ENCODE results near the gene C5AR1.
A peak's percentile ranks its signal among the peaks of the same experiment; 100 is the strongest.
"Not testable (repeated sequence)": the region's sequence is repeated elsewhere in the genome, so short reads cannot be mapped to it uniquely, and the experiment has no call there.

The C5AR1 gene

DNA sequence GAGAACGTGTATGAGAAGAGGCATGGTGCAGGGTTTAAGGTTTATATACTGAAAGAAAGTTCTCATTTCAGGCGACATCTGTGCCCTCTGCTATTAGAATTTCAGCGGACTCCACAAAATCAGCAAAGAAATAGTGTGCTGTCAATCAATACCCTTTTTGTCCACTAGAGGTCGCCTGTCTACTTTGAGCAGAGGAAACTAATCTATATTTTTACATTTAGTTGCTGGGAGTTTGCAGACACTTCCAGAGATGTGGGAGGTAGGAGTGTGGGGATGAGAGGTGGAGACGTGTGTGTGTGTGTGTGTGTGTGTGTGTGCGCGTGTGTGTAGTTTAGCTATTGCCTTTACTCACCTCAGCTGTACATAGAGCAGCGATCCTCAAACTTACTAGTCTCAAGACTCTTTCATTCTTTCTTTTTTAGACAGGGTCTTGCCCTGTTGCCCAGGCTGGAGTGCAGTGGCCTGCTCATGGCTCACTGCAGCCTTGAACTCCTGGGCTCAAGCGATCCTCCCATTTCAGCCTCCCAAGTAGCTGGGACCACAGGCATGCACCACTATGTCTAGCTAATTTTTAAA, 25.2 kb upstream of the C5AR1 start:
- no peak for DNase-seq (ENCODE audit: low read depth, low spot score)

GRCh38 chr19:47296036-47296435, 13.6 kb upstream of the C5AR1 start:
- peak; percentile 72 for DNase-seq (ENCODE audit: low read depth, low spot score)

DNA sequence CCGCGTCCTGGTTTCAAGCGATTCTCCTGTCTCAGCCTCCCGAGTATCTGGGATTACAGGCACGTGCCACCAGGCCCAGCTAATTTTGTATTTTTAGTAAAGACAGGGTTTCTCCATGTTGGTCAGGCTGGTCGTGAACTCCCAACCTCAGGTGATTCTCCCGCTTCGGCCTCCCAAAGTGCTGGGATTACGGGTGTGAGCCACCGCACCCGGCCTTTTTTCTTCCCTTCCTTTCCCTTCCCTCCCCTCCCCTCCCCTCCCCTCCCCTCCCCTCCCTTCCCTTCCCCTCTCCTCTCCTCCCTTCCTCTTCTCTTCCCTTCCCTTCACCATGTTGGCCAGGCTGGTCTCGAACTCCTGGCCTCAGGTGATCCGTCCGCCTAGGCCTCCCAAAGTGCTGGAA, 8.8 kb upstream of the C5AR1 start:
- not testable (repeated sequence) for DNase-seq (ENCODE audit: low read depth, low spot score)

DNA sequence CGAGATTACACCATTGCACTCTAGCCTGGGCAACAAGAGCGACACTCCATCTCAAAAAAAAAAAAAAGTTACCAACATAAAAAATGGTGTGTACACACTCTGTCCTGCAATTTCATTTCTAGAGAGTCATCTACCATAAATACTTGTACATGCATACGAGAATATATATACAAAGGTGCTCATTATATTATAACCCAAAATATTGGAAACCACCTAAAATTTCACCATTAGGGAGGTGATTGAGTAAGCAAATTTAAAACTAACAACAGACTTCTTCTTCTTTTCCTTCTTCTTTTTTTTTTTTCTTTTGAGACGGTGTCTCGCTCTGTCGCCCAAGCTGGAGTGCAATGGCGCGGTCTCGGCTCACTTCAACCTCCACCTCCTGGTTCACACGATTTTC, 7.4 kb upstream of the C5AR1 start:
- DNase-seq (ENCODE audit: low read depth, low spot score) = no peak

DNA sequence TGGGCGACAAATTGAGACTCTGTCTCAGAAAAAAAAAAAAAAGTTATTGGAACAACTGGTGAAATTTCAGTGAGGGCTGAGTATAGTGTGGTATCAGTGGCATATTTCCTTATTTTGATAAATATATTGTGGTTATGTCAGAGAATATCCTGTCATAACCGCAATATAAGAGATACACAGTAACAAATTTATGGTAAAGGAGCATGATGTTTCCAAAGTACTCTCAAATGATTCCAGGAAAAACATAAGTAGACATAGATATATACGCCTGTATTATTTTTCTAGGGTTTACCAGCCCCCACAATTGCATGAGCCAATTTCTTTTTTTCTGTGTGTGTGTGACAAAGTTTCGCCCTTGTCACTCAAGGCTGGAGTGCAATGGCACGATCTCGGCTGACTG, 5.7 kb upstream of the C5AR1 start:
- no peak for DNase-seq (ENCODE audit: low read depth, low spot score)

DNA sequence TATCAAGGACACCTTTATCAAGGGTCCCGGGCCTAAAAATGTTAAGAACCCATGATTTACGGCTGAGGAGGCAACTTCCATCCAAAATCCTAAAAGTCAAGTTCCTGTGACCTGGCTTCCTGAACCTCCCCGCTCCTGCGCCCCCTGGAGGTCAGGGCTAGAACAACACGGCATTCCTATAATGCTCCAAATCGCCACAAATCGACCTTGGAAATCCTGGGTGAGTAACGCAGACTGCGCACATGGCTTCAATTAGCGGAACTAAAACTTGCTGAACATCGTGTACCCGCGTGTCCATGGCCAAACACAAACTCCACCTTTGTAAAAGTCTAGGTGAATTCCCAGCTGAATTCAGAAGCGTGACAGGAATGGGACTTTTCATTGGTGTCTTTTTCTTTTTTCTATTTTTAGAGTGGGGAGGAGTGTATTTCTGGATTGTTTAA, 4.3 kb upstream of the C5AR1 start:
- DNase-seq (ENCODE audit: low read depth, low spot score) = peak; percentile 17

DNA sequence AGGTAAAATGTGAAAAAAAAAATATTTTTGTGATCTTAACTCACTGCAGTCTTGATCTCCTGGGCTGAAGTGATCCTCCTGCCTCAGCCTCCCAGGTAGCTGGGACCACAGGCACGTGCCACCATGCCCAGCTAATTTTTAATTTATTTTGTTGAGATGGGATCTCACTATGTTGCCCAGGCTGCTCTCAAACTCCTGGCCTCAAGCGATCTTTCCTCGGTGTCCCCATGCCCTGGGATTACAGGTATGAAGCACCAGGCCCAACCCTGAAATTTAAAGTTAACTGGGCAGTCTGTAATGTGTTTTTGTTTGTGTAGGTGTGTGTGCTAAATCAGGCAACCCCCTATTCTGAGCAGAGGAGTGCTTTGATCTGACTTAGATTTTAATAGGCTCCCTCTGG, 3.4 kb upstream of the C5AR1 start:
- no peak for DNase-seq (ENCODE audit: low read depth, low spot score)

DNA sequence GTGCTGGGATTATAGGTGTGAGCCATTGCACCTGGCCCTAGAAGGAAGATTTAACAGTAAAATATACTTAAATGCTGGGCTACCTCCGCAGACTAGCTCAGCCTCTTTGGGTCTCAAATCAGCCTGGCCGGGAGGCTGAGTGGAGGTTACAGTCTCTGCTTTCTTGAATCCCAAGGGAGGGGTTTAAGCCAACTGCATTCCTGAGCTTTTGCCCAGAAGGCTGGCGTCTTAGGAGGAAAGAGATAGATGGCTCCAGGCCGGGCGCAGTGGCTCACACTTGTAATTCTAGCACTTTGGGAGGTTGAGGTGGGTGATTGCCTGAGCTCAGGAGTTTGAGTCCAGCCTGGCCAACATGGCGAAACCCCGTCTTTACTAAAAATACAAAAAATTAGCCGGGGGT, 623 bp upstream of the C5AR1 start:
- DNase-seq (ENCODE audit: low read depth, low spot score) = no peak

- DNase-seq (ENCODE audit: low read depth, low spot score) = no peak
Observed at GRCh38 chr19:47310323-47310722, 662 bp downstream of the C5AR1 start.

DNA sequence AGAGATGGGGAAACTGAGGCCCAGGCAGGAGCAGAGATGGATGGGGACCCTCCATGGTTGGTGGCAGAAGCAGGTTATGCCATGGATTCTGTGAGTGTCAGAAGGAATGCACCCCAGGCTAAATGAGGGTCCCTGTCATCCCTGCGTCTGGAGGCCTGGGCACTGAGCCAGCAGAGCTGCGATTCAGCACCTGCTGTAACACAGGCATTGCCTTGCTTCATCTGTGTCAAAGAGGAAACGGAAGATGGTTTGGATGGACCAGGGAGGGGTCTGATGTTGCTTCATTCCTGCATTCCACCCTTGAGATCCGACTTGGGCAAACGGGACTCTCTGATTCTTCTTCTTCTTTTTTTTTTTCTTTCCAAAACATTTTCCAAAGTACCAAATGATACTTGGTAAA, 1.2 kb downstream of the C5AR1 start:
- no peak for DNase-seq (ENCODE audit: low read depth, low spot score)

DNA sequence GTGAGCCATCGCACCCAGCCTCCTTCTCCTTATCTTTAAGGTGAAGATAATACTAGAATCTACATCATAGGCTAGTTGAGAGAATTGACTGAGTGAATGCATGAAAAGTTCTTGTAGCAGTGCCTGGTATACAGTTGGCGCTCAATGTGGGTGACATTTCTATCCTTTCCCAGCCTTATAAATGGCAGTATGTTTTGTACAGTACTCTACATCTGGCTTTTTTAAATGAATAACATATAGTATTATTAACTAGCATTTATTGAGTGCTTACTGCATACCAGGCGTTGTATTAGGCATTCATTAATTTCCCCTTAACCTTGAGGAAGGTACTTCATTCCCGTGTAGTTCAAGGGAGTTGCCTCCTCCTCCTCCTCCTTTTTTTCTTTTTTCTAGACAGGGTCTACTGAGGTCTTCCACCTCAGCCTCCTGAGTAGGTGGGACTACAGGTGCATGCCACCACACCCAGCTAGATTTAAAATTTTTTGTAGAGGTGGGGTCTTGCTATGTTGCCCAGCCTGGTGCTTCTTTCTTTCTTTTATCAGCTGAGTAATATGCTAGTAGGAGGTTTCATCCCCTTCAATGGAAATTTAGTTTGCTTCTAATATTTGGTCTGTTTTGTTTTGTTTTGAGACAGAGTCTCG, 2.8 kb downstream of the C5AR1 start:
- no peak for DNase-seq (ENCODE audit: low read depth, low spot score)

DNA sequence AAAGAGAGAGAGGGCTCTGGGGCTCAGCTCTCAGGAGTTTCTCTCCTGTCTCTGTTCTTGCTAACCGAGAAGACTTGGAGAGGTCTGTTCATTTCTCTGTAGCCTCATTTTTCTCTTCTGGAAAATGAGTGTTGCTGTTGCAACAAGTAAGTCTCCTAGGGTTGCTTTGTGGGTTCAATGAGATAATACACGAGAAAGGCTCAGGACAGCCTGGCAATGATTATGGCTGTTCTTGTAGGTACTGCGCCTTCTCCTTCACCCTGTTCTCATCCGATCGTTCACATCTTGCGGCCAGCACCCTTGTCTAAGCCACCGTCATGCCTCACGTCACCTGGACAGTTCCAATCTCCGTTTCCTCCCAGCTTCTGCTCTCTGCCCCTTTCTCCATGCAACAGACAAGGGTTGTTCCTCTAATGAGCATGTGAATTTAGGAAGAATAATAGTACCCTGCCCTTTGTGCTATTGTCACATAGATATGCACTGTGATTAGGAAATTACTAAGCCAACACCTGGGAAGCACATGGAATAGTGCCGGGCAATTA, 4.2 kb downstream of the C5AR1 start:
- DNase-seq (ENCODE audit: low read depth, low spot score) = no peak

GRCh38 chr19:47315125-47315821, 5.6 kb downstream of the C5AR1 start:
- no peak for DNase-seq (ENCODE audit: low read depth, low spot score)

DNA sequence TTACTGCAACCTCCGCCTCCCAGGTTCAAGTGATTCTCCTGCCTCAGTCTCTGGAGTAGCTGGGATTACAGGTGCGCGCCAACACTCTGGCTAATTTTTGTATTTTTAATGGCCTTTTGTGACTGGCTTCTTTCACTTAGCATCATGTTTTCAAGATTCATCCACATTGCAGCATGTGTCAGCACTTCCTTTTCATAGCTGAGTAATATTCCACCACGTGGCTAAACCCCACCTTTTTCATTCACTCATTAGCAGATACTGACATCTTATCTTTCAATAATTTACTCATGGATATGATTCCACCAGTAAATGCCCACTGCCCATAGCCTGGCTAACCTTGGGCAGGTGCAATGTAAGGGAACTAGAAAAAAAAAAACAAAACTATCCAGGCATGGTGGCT, 6.9 kb downstream of the C5AR1 start:
- no peak for DNase-seq (ENCODE audit: low read depth, low spot score)

GRCh38 chr19:47319923-47320871, 10.5 kb downstream of the C5AR1 start:
- DNase-seq (ENCODE audit: low read depth, low spot score) = no peak

DNA sequence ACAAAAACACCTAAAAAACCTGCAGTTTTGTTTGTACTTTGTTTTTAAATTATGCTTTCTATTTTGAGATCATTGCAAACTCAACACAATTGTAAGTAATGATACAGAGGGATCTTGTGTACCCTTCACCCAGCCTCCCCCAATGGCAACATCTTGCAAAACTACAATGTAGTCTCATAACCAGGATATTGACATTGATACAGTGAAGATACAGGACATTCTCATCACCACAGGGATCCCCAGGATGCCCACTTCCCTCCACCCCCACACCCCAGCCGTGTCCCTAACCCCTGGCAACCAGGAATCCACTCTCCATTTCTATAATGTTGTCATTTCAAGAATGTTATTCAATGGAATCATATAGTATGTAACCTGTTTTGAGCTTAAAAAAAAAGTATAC, 12.0 kb downstream of the C5AR1 start:
- no peak for DNase-seq (ENCODE audit: low read depth, low spot score)

DNA sequence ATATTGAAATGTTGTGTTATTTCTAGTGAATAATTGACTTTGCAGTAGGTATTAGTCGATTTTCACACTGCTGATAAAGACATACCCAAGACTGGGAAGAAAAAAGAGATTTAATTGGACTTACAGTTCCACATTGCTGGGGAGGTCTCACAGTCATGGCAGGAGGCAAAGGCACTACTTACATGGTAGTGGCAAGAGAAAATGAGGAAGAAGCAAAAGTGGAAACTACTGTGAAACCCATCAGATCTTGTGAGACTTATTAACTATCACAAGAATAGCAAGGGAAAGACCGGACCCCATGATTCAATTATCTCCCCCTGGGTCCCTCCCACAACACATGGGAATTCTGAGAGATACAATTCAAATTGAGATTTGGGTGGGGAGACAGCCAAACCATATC, 12.4 kb downstream of the C5AR1 start:
- no peak for DNase-seq (ENCODE audit: low read depth, low spot score)

DNA sequence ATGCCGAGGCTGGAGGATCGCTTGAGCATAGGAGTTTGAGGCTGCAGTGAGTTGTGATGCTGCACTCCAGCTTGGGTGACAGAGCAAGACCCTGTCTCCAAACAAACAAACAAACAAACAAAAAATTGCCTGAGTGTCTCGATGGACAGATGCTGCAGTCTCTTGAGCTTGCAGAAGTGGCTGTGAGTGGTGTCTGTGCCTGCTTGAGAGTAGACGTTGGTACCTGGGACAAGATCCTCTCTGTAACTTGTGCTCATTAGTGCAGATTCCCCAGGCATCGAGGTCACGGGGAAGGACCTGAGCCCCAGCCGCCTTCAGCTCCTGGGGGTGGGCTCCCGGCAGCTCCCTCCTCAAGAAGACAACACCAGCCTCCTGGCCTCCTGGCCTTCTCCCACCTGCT, 13.7 kb downstream of the C5AR1 start:
- DNase-seq (ENCODE audit: low read depth, low spot score) = no peak

- no peak for DNase-seq (ENCODE audit: low read depth, low spot score)
Observed at GRCh38 chr19:47323872-47324271, 14.2 kb downstream of the C5AR1 start.

- no peak for DNase-seq (ENCODE audit: low read depth, low spot score)
Observed at GRCh38 chr19:47324502-47324901, 14.8 kb downstream of the C5AR1 start.

DNA sequence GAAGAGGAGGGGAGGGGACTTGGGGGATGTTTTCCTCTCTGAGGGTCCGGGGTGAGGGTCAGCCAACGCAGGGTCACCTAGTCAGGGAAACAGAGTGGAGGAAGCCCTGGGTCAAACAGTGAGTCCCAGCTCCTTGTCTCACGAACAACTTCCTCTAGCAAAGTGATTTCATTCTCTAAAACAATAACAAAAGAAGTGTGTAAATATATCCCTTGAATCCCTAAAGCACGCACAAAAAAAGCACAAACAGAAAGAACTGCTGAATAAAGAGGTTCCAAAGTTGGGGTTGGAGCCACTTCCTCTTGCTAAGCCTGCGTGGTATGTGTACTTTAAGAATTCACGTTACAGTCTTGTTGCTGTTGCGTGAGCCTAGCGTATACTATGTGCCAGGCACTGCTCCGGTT, 20.8 kb downstream of the C5AR1 start:
- DNase-seq (ENCODE audit: low read depth, low spot score) = no peak

DNA sequence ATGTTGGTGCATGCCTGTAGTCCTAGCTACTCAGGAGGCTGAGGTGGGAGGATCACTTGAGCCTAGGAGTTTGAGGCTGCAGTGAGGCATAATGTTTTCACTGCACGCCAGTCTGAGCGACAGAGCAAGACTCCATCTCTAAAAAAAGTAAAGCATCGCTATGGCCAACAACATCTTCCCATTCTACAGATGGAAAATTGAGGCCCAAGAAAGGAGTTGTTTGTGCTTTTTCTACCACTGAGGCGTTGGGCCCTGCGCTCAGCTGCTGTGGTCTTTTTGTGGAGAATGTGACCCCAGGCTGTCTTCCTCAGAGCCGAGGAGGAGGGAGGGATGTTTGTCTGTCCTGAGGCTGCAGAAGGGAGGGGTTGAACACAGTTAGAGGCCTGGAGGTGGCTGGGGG, 21.8 kb downstream of the C5AR1 start:
- DNase-seq (ENCODE audit: low read depth, low spot score) = no peak

All from activated naive CD8-positive, alpha-beta T cell treated with anti-CD3 and anti-CD28 coated beads, Interleukin-2, amount 50 U/mL, for 16 hours (primary cell).